ENCODE data around the gene DFFB.
A peak's percentile ranks its signal among the peaks of the same experiment; 100 is the strongest.

DFFB gene

GRCh38 chr1:3895951-3896325 lies 38.7 kb downstream of the DFFB start:
- no peak overlapping the region for H2BK12ac ChIP-seq (ENCODE audit: low read length)
- H2BK120ac ChIP-seq (ENCODE audit: low read depth, low read length) = no peak overlapping the region
- H2AK5ac ChIP-seq (ENCODE audit: low read depth, low read length) = no peak overlapping the region
- H3K9me3 ChIP-seq (replicated peaks in 1 of 2; ENCODE audit: control insufficient read depth in 2 of 2, insufficient read depth in 1 of 2, low read depth in 1 of 2, low read length in 2 of 2) = peaks cover 0 to 13% of the 10 kb centered on the region in 2 donors
- H3K27me3 ChIP-seq (ENCODE audit: control insufficient read depth in 3 of 3, insufficient read depth in 3 of 3, low read depth in 1 of 3, low read length in 3 of 3) = no peaks in the 10 kb centered on the region
- H3K4me2 ChIP-seq (ENCODE audit: insufficient read depth, low read length, poor library complexity, severe bottlenecking) = no peak overlapping the region
- H3K18ac ChIP-seq (ENCODE audit: low read length) = no peak overlapping the region
- peaks cover 3% of the 10 kb centered on the region in 2 donors for H3K4me1 ChIP-seq (ENCODE audit: control insufficient read depth in 2 of 2, insufficient read depth in 1 of 2, low read depth in 1 of 2, low read length in 2 of 2)
- H3K14ac ChIP-seq (ENCODE audit: low read length) = no peak overlapping the region
- H3K36me3 ChIP-seq (replicated peaks in 1 of 2; ENCODE audit: control insufficient read depth in 2 of 2, insufficient read depth in 2 of 2, low read length in 2 of 2) = peaks cover 13 to 45% of the 10 kb centered on the region in 2 donors
- no peak overlapping the region for H3K9ac ChIP-seq (ENCODE audit: low read depth, low read length, poor library complexity)
- peaks cover 17% of the 10 kb centered on the region for H3K79me1 ChIP-seq (ENCODE audit: low read depth, low read length)
- no CpG with 5 or more reads among the region's 4 CpGs for WGBS, 2 donors (ENCODE audit: extremely low coverage in 2 of 2, insufficient read length in 2 of 2, insufficient replicate concordance in 1 of 2)
- no peak overlapping the region for H4K91ac ChIP-seq (ENCODE audit: low read depth, low read length, poor library complexity)
- DNase-seq (ENCODE audit: low spot score) = no peak
- H2BK15ac ChIP-seq (ENCODE audit: low read length) = no peak overlapping the region
- no peak overlapping the region for H3K4me3 ChIP-seq (ENCODE audit: low read length in 2 of 2)
- H3K4ac ChIP-seq (ENCODE audit: low read length) = no peak overlapping the region
- H3K23ac ChIP-seq (ENCODE audit: low read depth, low read length, poor library complexity) = no peak overlapping the region
- no peak overlapping the region for H2BK5ac ChIP-seq (ENCODE audit: low read length)
- H2AFZ ChIP-seq (ENCODE audit: low read length) = no peak overlapping the region
- no peak overlapping the region for H3K27ac ChIP-seq (replicated peaks; ENCODE audit: low read length)
- no peak overlapping the region for H4K8ac ChIP-seq (ENCODE audit: low read depth, low read length)

GRCh38 chr1:3896396-3897000 lies 39.2 kb downstream of the DFFB start:
- Histone ChIP-seq H4K91ac (ENCODE audit: low read depth, low read length, poor library complexity) (no peak overlapping the region), H3K27me3 (ENCODE audit: control insufficient read depth in 3 of 3, insufficient read depth in 3 of 3, low read depth in 1 of 3, low read length in 3 of 3) (no peaks in the 10 kb centered on the region), H3K36me3 (replicated peaks in 1 of 2; ENCODE audit: control insufficient read depth in 2 of 2, insufficient read depth in 2 of 2, low read length in 2 of 2) (peaks cover 9 to 39% of the 10 kb centered on the region in 2 donors), H3K9me3 (replicated peaks in 1 of 2; ENCODE audit: control insufficient read depth in 2 of 2, insufficient read depth in 1 of 2, low read depth in 1 of 2, low read length in 2 of 2) (peaks cover 0 to 13% of the 10 kb centered on the region in 2 donors), H4K8ac (ENCODE audit: low read depth, low read length) (no peak overlapping the region), H3K4ac (ENCODE audit: low read length) (no peak overlapping the region), H2BK12ac (ENCODE audit: low read length) (no peak overlapping the region), H3K4me1 (ENCODE audit: control insufficient read depth in 2 of 2, insufficient read depth in 1 of 2, low read depth in 1 of 2, low read length in 2 of 2) (peaks cover 3% of the 10 kb centered on the region in 2 donors), H3K14ac (ENCODE audit: low read length) (no peak overlapping the region), H3K4me3 (ENCODE audit: low read length in 2 of 2) (no peak overlapping the region), H3K27ac (replicated peaks; ENCODE audit: low read length) (no peak overlapping the region), H3K79me1 (ENCODE audit: low read depth, low read length) (peaks cover 17% of the 10 kb centered on the region), H2BK5ac (ENCODE audit: low read length) (no peak overlapping the region), H2BK120ac (ENCODE audit: low read depth, low read length) (no peak overlapping the region), H3K4me2 (ENCODE audit: insufficient read depth, low read length, poor library complexity, severe bottlenecking) (no peak overlapping the region), H2BK15ac (ENCODE audit: low read length) (no peak overlapping the region), H3K18ac (ENCODE audit: low read length) (no peak overlapping the region), H3K9ac (ENCODE audit: low read depth, low read length, poor library complexity) (no peak overlapping the region), H2AFZ (ENCODE audit: low read length) (no peak overlapping the region), H2AK5ac (ENCODE audit: low read depth, low read length) (no peak overlapping the region), H3K23ac (ENCODE audit: low read depth, low read length, poor library complexity) (no peak overlapping the region)
- no CpG with 5 or more reads among the region's 7 CpGs for WGBS, 2 donors (ENCODE audit: extremely low coverage in 2 of 2, insufficient read length in 2 of 2, insufficient replicate concordance in 1 of 2)
- no peak for DNase-seq (ENCODE audit: low spot score)

GRCh38 chr1:3898475-3898735 lies 41.1 kb downstream of the DFFB start:
- peak overlapping the region in 1 of 2 donors; percentile 2 for H3K4me3 ChIP-seq (ENCODE audit: low read length in 2 of 2)
- peaks cover 17% of the 10 kb centered on the region for H3K79me1 ChIP-seq (ENCODE audit: low read depth, low read length)
- H3K14ac ChIP-seq (ENCODE audit: low read length) = no peak overlapping the region
- no peak overlapping the region for H4K8ac ChIP-seq (ENCODE audit: low read depth, low read length)
- no peak overlapping the region for H2BK120ac ChIP-seq (ENCODE audit: low read depth, low read length)
- H4K91ac ChIP-seq (ENCODE audit: low read depth, low read length, poor library complexity) = no peak overlapping the region
- no peaks in the 10 kb centered on the region for H3K27me3 ChIP-seq (ENCODE audit: control insufficient read depth in 3 of 3, insufficient read depth in 3 of 3, low read depth in 1 of 3, low read length in 3 of 3)
- no peak overlapping the region for H2BK15ac ChIP-seq (ENCODE audit: low read length)
- no peak overlapping the region for H2BK5ac ChIP-seq (ENCODE audit: low read length)
- no peak overlapping the region for H2AK5ac ChIP-seq (ENCODE audit: low read depth, low read length)
- H3K9me3 ChIP-seq (replicated peaks in 1 of 2; ENCODE audit: control insufficient read depth in 2 of 2, insufficient read depth in 1 of 2, low read depth in 1 of 2, low read length in 2 of 2) = peaks cover 0 to 13% of the 10 kb centered on the region in 2 donors
- peaks cover 6 to 30% of the 10 kb centered on the region in 2 donors for H3K36me3 ChIP-seq (replicated peaks in 1 of 2; ENCODE audit: control insufficient read depth in 2 of 2, insufficient read depth in 2 of 2, low read length in 2 of 2)
- no peak overlapping the region for H3K18ac ChIP-seq (ENCODE audit: low read length)
- H3K9ac ChIP-seq (ENCODE audit: low read depth, low read length, poor library complexity) = no peak overlapping the region
- H2AFZ ChIP-seq (ENCODE audit: low read length) = no peak overlapping the region
- H2BK12ac ChIP-seq (ENCODE audit: low read length) = no peak overlapping the region
- H3K4ac ChIP-seq (ENCODE audit: low read length) = no peak overlapping the region
- H3K27ac ChIP-seq (replicated peaks; ENCODE audit: low read length) = no peak overlapping the region
- peaks cover 3% of the 10 kb centered on the region in 2 donors for H3K4me1 ChIP-seq (ENCODE audit: control insufficient read depth in 2 of 2, insufficient read depth in 1 of 2, low read depth in 1 of 2, low read length in 2 of 2)
- DNase-seq (ENCODE audit: low spot score) = no peak
- H3K4me2 ChIP-seq (ENCODE audit: insufficient read depth, low read length, poor library complexity, severe bottlenecking) = no peak overlapping the region
- no peak overlapping the region for H3K23ac ChIP-seq (ENCODE audit: low read depth, low read length, poor library complexity)

- Histone ChIP-seq H3K9ac (ENCODE audit: low read depth, low read length, poor library complexity) (peak overlapping the region; percentile 89), H3K23ac (ENCODE audit: low read depth, low read length, poor library complexity) (peak overlapping the region; percentile 90), H4K8ac (ENCODE audit: low read depth, low read length) (no peak overlapping the region), H3K36me3 (replicated peaks in 1 of 2; ENCODE audit: control insufficient read depth in 2 of 2, insufficient read depth in 2 of 2, low read length in 2 of 2) (peaks cover 6 to 23% of the 10 kb centered on the region in 2 donors), H3K27me3 (ENCODE audit: control insufficient read depth in 3 of 3, insufficient read depth in 3 of 3, low read depth in 1 of 3, low read length in 3 of 3) (no peaks in the 10 kb centered on the region), H3K4ac (ENCODE audit: low read length) (peak overlapping the region; percentile 10), H3K79me1 (ENCODE audit: low read depth, low read length) (peaks cover 17% of the 10 kb centered on the region), H4K91ac (ENCODE audit: low read depth, low read length, poor library complexity) (no peak overlapping the region), H2AK5ac (ENCODE audit: low read depth, low read length) (peak overlapping the region; percentile 99), H2BK15ac (ENCODE audit: low read length) (no peak overlapping the region), H2BK12ac (ENCODE audit: low read length) (no peak overlapping the region), H2BK120ac (ENCODE audit: low read depth, low read length) (no peak overlapping the region), H2BK5ac (ENCODE audit: low read length) (peak overlapping the region; percentile 95), H3K27ac (replicated peaks; ENCODE audit: low read length) (peak overlapping the region; percentile 98), H3K14ac (ENCODE audit: low read length) (peak overlapping the region; percentile 1), H3K4me2 (ENCODE audit: insufficient read depth, low read length, poor library complexity, severe bottlenecking) (peak overlapping the region; percentile 94), H2AFZ (ENCODE audit: low read length) (peak overlapping the region; percentile 100), H3K9me3 (replicated peaks in 1 of 2; ENCODE audit: control insufficient read depth in 2 of 2, insufficient read depth in 1 of 2, low read depth in 1 of 2, low read length in 2 of 2) (peaks cover 0 to 13% of the 10 kb centered on the region in 2 donors), H3K4me1 (ENCODE audit: control insufficient read depth in 2 of 2, insufficient read depth in 1 of 2, low read depth in 1 of 2, low read length in 2 of 2) (peaks cover 3 to 4% of the 10 kb centered on the region in 2 donors), H3K18ac (ENCODE audit: low read length) (peak overlapping the region; percentile 97), H3K4me3 (ENCODE audit: low read length in 2 of 2) (peak overlapping the region; percentile 82 to 92)
- DNase-seq (ENCODE audit: low spot score) = peak; percentile 20
- WGBS, 2 donors (ENCODE audit: extremely low coverage in 2 of 2, insufficient read length in 2 of 2, insufficient replicate concordance in 1 of 2) = no CpG with 5 or more reads among the region's 10 CpGs
Observed at GRCh38 chr1:3898994-3899753, 41.9 kb downstream of the DFFB start.

All from neuronal stem cell (in vitro differentiated cells).